AG04449 (cell line): Measurements from ENCODE around the gene ZFP37.

Experiments used
- CTCF ChIA-PET: fragments of 350-600 bp; formaldehyde crosslinking; extraction: SDS; loops from one replicate; lab custom pipeline; 2021; ENCODE audit warnings: antibody characterized with exemption; lab: Yijun Ruan, JAX
- POLR2A ChIA-PET: fragments of 400-600, 350-600 bp; formaldehyde crosslinking; extraction: SDS; loops from one replicate; lab custom pipeline; 2020; ENCODE audit warnings: antibody characterized with exemption, inconsistent platforms; lab: Yijun Ruan, JAX
- DNase-seq: peaks from one replicate; pipeline ENCODE4 v3.0.0-alpha.2; 2010; ENCODE audit warnings: low read depth, low spot score
- H3K4me3 ChIP-seq: 2 replicates; pipeline ENCODE4 v1.5.1; 2011; ENCODE audit warnings: low read depth, mild to moderate bottlenecking, control low read depth, low read length
- TF ChIP-seq, protein P1 (sequence below): IDR thresholded peaks from one replicate; pipeline ENCODE4 v1.5.1; 2011; ENCODE audit warnings: mild to moderate bottlenecking, moderate library complexity, low read length, control low read depth, inconsistent platforms; ENCODE audit not compliant: insufficient read depth; ENCODE audit errors: missing control alignments

The ZFP37 gene

DNA sequence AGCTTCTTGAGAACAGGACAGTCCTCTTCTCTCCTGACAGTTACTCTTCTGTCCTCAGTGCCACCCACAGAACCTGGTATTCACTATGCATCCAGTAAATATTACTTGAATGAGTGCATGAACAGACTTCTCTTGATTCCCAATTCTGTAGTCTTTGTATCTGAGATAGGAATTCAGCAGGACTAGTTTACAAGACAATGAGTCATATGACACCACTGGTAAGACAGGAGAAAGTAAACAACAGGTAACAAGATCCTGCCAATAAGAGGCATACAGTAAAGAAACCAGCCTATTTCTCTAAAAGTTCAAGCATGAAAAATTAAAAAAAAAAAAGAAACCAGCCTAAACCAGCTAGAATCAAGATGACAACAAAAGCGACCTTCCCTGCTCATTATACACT lies 50.7 kb downstream of the ZFP37 start:
- no peak for DNase-seq
- TF ChIP-seq, protein P1, sequence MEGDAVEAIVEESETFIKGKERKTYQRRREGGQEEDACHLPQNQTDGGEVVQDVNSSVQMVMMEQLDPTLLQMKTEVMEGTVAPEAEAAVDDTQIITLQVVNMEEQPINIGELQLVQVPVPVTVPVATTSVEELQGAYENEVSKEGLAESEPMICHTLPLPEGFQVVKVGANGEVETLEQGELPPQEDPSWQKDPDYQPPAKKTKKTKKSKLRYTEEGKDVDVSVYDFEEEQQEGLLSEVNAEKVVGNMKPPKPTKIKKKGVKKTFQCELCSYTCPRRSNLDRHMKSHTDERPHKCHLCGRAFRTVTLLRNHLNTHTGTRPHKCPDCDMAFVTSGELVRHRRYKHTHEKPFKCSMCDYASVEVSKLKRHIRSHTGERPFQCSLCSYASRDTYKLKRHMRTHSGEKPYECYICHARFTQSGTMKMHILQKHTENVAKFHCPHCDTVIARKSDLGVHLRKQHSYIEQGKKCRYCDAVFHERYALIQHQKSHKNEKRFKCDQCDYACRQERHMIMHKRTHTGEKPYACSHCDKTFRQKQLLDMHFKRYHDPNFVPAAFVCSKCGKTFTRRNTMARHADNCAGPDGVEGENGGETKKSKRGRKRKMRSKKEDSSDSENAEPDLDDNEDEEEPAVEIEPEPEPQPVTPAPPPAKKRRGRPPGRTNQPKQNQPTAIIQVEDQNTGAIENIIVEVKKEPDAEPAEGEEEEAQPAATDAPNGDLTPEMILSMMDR, result no peak
- no peak overlapping the region for H3K4me3 ChIP-seq
- ChIA-PET CTCF (no interaction called here), POLR2A (no interaction called here)

DNA sequence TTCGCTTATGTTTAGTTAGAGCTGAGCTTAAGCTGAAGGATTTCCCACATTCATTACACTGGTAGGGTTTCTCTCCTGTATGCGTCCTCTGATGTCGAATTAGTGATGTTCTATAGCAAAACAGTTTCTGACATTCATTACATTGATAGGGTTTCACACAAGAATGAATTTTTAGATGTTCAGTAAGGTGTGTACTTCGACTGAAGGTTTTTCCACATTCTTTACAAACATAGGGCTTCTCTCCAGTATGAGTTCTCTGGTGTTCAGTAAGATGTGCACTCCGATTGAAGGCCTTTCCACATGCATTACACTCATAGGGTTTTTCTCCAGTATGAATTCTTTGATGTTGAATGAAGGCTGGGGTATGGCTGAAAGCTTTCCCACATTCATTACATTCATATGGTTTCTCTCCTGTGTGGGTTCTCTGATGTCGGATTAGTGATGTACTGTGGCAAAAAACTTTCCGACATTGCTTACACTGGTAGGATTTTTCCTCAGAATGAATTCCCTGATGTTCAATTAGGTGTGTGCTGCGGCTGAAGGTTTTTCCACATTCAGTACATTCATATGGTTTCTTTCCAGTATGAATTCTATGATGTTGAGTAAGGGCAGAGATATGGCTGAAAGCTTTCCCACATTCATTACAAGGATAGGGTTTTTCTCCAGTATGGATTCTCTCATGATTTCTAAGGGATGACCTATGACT lies 59.1 kb downstream of the ZFP37 start:
- TF ChIP-seq, protein P1, result no peak
- POLR2A ChIA-PET, result no interaction called here
- DNase-seq, result no peak
- H3K4me3 ChIP-seq, result no peak overlapping the region
- CTCF ChIA-PET, result no interaction called here
